Heart left ventricle (tissue), 13 donors: ENCODE measurements around the gene GALNT2.

Experiments
- POLR2A ChIP-seq, 2 donors: fragments of 450-650 bp; IDR thresholded peaks; one replicate each; pipeline ENCODE4 v1.6.1; 2017; ENCODE audit warnings: antibody characterized with exemption in 2 of 2, mild to moderate bottlenecking in 2 of 2, moderate library complexity in 2 of 2
- TF ChIP-seq, protein P1 (sequence below), 12 donors: fragments of 200-600 bp; sonication (generic) in 4 of 12; IDR thresholded peaks; one replicate each; pipeline versions ENCODE4 v1.5.0 to v1.8.0; 2018 to 2022; ENCODE audit warnings: antibody characterized with exemption in 12 of 12, mild to moderate bottlenecking in 5 of 12
- donor health status: ischemic (EF 13 %, LVEDD 7.1; RV severe dilation, severe dysfunction).
- donor health status: DM: no; HTN: yes; CAD: no.
- donor health status: DM: no; HTN: no; CAD: no.
- donor health status: ischemic (EF 25% LVEDD 6.9; RV normal size, moderate dysfunction).
- donor health status: ischemic (EF 25% LVEDD 5.7; RV mildly dilated, moderate dysfunction).
- donor health status: ischemic (EF 35%, LVEDD 5.7; RV mildly dilated, moderate dysfunction).
- donor health status: nonischemic (EF 11% LVEDD 7.7; RV severe dilation, severe dysfunction).
- donor health status: DM: yes; HTN: yes; CAD: no.
- donor health status: PGD.
- donor health status: ischemic (EF 29% LVEDD 5.4; RV normal size, mild dysfunction).
- donor health status: nonischemic (EF 23%, LVEDD 6.1; RV moderate dilation, normal function).

- TF ChIP-seq, protein P1, sequence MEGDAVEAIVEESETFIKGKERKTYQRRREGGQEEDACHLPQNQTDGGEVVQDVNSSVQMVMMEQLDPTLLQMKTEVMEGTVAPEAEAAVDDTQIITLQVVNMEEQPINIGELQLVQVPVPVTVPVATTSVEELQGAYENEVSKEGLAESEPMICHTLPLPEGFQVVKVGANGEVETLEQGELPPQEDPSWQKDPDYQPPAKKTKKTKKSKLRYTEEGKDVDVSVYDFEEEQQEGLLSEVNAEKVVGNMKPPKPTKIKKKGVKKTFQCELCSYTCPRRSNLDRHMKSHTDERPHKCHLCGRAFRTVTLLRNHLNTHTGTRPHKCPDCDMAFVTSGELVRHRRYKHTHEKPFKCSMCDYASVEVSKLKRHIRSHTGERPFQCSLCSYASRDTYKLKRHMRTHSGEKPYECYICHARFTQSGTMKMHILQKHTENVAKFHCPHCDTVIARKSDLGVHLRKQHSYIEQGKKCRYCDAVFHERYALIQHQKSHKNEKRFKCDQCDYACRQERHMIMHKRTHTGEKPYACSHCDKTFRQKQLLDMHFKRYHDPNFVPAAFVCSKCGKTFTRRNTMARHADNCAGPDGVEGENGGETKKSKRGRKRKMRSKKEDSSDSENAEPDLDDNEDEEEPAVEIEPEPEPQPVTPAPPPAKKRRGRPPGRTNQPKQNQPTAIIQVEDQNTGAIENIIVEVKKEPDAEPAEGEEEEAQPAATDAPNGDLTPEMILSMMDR (IDR thresholded peaks at IDR 0.05): no peak
- no peak for TF ChIP-seq POLR2A (IDR thresholded peaks at IDR 0.05)
Measured at GRCh38 chr1:230121950-230122349, 54.9 kb downstream of the GALNT2 start.
